RWPE2 (cell line): Measurements from ENCODE around the gene PTPN14.

ENCODE experiments used
- ATAC-seq: fragments of 200-7000 bp; cut with Tn5 transposase; 3 replicates; pipeline ENCODE4 v1.9.1; 2021; ENCODE audit warnings: low read depth
- DNase-seq: peaks from one replicate; pipeline ENCODE4 v3.0.0-alpha.2; 2020; ENCODE audit warnings: low spot score
- H3K27ac ChIP-seq: fragments of 450-650 bp; 2 replicates; pipeline ENCODE4 v1.5.1; 2017; ENCODE audit warnings: mild to moderate bottlenecking; ENCODE audit not compliant: poor library complexity, severe bottlenecking
- H3K27me3 ChIP-seq: fragments of 250-450 bp; sonication (Bioruptor Pico); 2 replicates; pipeline ENCODE4 v1.5.1; 2021; ENCODE audit warnings: mild to moderate bottlenecking, moderate library complexity; ENCODE audit not compliant: insufficient read depth, poor library complexity, severe bottlenecking
- H3K36me3 ChIP-seq: fragments of 250-450 bp; sonication (Bioruptor Pico); 2 replicates; pipeline ENCODE4 v1.5.1; 2020; ENCODE audit warnings: low read depth, mild to moderate bottlenecking, moderate library complexity
- H3K4me1 ChIP-seq: fragments of 250-450 bp; sonication (Bioruptor Pico); 2 replicates; pipeline ENCODE4 v1.5.1; 2021; ENCODE audit warnings: mild to moderate bottlenecking, moderate library complexity; ENCODE audit not compliant: insufficient read depth, poor library complexity, severe bottlenecking
- H3K4me3 ChIP-seq: fragments of 250-450 bp; sonication (Bioruptor Pico); 2 replicates; pipeline ENCODE4 v1.5.1; 2021; ENCODE audit warnings: mild to moderate bottlenecking, moderate library complexity; ENCODE audit not compliant: severe bottlenecking
- H3K9me3 ChIP-seq: fragments of 250-450 bp; sonication (Bioruptor Pico); 2 replicates; pipeline ENCODE4 v1.5.1; 2021; ENCODE audit warnings: mild to moderate bottlenecking, moderate library complexity; ENCODE audit not compliant: severe bottlenecking
- TF ChIP-seq, protein P1 (sequence below): fragments of 450-650 bp; IDR thresholded peaks from one replicate; pipeline ENCODE4 v1.5.1; 2017; ENCODE audit warnings: mild to moderate bottlenecking, moderate library complexity; ENCODE audit not compliant: poor library complexity, severe bottlenecking

Gene PTPN14

DNA sequence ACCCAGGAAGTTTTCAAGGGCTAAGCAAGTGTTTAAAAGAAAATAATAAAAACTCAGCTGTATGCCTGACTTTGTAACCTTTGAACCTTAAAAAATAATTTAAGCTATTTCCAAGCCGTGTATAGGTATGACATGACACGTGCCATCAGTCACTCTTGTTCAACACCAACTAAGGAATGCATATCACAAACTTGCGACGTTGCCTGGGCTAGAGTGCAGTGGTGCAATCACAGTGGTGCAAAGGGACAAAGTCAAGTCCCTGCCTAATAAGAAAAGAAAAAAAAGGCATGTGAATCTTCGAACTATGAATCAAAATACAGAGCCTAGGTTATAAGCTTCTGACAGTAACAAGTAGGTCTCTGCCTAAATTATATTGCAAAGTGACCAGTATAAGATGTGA is 191.3 kb downstream of the PTPN14 start:
- Histone ChIP-seq H3K4me3 (no peak overlapping the region), H3K4me1 (no peaks in the 10 kb centered on the region), H3K9me3 (no peaks in the 10 kb centered on the region), H3K36me3 (peaks cover 36% of the 10 kb centered on the region), H3K27ac (no peak overlapping the region), H3K27me3 (no peaks in the 10 kb centered on the region)
- no peak for ATAC-seq
- no peak for DNase-seq
- TF ChIP-seq, protein P1, sequence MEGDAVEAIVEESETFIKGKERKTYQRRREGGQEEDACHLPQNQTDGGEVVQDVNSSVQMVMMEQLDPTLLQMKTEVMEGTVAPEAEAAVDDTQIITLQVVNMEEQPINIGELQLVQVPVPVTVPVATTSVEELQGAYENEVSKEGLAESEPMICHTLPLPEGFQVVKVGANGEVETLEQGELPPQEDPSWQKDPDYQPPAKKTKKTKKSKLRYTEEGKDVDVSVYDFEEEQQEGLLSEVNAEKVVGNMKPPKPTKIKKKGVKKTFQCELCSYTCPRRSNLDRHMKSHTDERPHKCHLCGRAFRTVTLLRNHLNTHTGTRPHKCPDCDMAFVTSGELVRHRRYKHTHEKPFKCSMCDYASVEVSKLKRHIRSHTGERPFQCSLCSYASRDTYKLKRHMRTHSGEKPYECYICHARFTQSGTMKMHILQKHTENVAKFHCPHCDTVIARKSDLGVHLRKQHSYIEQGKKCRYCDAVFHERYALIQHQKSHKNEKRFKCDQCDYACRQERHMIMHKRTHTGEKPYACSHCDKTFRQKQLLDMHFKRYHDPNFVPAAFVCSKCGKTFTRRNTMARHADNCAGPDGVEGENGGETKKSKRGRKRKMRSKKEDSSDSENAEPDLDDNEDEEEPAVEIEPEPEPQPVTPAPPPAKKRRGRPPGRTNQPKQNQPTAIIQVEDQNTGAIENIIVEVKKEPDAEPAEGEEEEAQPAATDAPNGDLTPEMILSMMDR: no peak

DNA sequence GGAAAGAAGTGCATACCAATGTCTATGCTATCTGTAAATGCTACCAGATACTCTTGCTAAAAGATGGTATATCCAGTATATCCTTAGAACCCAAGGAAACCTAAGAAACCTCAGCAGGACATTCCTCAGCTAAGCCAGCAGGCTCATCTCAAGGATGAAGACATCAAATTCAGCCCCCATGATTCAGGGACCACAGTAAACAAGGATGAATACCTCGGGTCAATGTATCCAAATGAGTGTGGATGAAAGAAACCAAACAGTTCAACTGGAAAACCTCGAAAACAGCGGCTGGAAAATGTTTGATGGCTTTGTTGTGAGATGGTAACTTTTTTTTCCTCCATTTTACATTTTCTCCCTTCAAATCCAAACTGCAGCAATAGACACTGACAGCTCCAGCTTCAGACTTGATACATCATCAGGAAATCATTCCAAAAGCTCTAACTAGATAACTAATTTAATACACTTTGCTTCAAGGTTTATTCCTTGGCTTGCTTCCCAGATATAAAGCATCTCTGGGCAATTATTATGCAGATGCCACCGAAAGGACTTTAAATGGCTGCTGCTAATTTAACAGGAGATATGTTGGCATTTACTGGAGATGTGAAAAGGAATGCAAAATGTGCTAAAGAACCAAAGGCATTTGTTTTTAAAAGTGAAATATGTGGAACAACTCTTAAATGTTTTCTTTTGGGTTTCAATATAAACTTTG is 196.8 kb downstream of the PTPN14 start:
- Histone ChIP-seq H3K27ac (no peak overlapping the region), H3K9me3 (no peaks in the 10 kb centered on the region), H3K36me3 (peaks cover 17% of the 10 kb centered on the region; the same call in 1 of the 2 replicates), H3K27me3 (no peaks in the 10 kb centered on the region), H3K4me1 (no peaks in the 10 kb centered on the region), H3K4me3 (no peak overlapping the region)
- no peak for DNase-seq
- TF ChIP-seq, protein P1: no peak
- ATAC-seq: no peak

GRCh38 chr1:214352838-214353237 is 198.6 kb downstream of the PTPN14 start:
- Histone ChIP-seq H3K36me3 (peaks cover 21% of the 10 kb centered on the region), H3K27me3 (no peaks in the 10 kb centered on the region)

DNA sequence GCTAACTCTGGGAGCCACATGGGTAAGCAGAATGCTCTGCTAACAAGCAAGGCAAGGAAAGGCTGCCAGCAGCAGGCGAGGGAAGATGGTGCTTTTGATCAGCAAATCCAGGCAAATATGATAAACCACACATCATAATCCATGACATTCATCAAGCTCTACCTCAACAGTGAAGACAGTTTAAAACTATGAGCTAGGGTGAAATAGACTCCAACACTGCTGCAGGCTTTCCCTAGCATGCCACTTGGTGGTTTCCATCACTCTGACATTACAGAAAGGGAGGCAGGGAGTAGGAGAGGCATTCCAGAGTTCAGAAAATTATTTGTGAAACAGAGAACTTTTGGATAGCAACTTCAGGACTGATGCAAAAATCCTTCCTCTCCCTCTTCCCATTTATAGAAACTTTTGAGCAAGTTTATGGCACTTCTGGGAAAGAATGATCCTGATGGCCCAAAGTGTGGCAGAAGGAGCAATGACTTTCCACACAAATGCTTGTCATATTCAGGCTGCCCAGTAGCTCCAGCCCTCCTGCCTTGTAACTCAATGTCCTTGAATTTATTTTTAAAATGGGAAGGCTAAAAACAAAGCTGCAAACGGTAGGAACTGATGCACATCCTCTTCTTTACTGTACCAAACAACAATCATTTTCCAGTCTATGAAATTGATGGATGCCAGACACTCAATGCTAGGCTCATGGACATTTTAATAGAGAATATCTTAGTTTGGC is 199.7 kb downstream of the PTPN14 start:
- no peaks in the 10 kb centered on the region for H3K9me3 ChIP-seq
- H3K4me3 ChIP-seq: no peak overlapping the region
- H3K27me3 ChIP-seq: no peaks in the 10 kb centered on the region
- TF ChIP-seq, protein P1: no peak
- DNase-seq: no peak
- ATAC-seq: no peak
- H3K27ac ChIP-seq: no peak overlapping the region
- peaks cover 23% of the 10 kb centered on the region for H3K36me3 ChIP-seq
- no peaks in the 10 kb centered on the region for H3K4me1 ChIP-seq

More at GRCh38 chr1:214352838-214353237, 198.6 kb downstream of the PTPN14 start:
- Histone ChIP-seq H3K27ac (no peak overlapping the region), H3K9me3 (no peaks in the 10 kb centered on the region), H3K4me1 (no peaks in the 10 kb centered on the region), H3K4me3 (no peak overlapping the region)
- TF ChIP-seq, protein P1: no peak
- ATAC-seq: no peak
- DNase-seq: no peak

DNA sequence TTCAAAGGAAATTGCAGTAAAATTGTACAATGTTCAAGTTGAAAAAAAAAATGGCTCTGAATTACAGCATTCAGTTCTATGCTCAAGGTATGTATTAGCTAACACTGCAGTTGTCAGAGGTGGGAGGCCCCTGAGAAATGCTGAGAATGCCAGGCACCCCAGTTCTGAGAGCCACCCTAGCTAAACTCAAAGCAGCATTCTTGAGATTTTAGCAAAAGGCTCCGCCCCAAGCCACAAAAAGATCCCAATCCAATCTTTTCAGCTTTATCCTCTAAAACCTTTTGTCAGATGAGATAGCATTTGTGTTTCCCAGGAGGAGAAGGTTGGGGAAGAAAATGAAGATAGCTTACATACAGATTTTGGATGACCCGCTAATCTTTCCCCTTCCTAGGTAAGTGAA is 201.6 kb downstream of the PTPN14 start:
- H3K4me3 ChIP-seq: no peak overlapping the region
- no peaks in the 10 kb centered on the region for H3K9me3 ChIP-seq
- H3K4me1 ChIP-seq: no peaks in the 10 kb centered on the region
- no peaks in the 10 kb centered on the region for H3K27me3 ChIP-seq
- TF ChIP-seq, protein P1: no peak
- ATAC-seq: no peak
- no peak for DNase-seq
- no peak overlapping the region for H3K27ac ChIP-seq
- H3K36me3 ChIP-seq: peaks cover 16% of the 10 kb centered on the region
